T-helper 17 cell (primary cell): ENCODE results near the gene FOXK1. TPM values are rescaled to one million over a fixed set of nuclear protein-coding genes. Genes with fewer than 3 reads are reported as not detected.
"Not testable (repeated sequence)": the region's sequence is repeated elsewhere in the genome, so short reads cannot be mapped to it uniquely, and the experiment has no call there.

Experiments used
- ATAC-seq: fragments of 150-1000 bp; cut with Tn5 transposase; 2 replicates; pipeline ENCODE4 v1.10.0; 2021; ENCODE audit warnings: mild to moderate bottlenecking, moderate library complexity
- DNase-seq, 3 donors: peaks; one replicate each; pipeline versions ENCODE4 v3.0.0 to v3.0.0-alpha.2; 2020 to 2021
- H3K9me3 ChIP-seq: one replicate; pipeline ENCODE4 v1.7.0; 2013; ENCODE audit warnings: low read length, mild to moderate bottlenecking; ENCODE audit not compliant: control insufficient read depth, poor library complexity, severe bottlenecking
- H3K27ac Mint-ChIP-seq: one replicate; pipeline ENCODE4 v1.8.0; 2022; ENCODE audit warnings: mild to moderate bottlenecking, moderate library complexity, mixed read lengths
- H3K27me3 Mint-ChIP-seq: one replicate; pipeline ENCODE4 v1.8.0; 2022; ENCODE audit warnings: mixed read lengths
- H3K36me3 Mint-ChIP-seq: one replicate; pipeline ENCODE4 v1.8.0; 2022; ENCODE audit warnings: low read depth, mixed read lengths
- H3K4me1 Mint-ChIP-seq: one replicate; pipeline ENCODE4 v1.8.0; 2022; ENCODE audit warnings: mild to moderate bottlenecking, mixed read lengths
- H3K4me3 Mint-ChIP-seq: one replicate; pipeline ENCODE4 v1.8.0; 2022; ENCODE audit warnings: mild to moderate bottlenecking, moderate library complexity, mixed read lengths
- total RNA-seq, 4 donors: library from RNA in 2 of 4; stranded (reverse) in 2 of 4; gene quantifications; one replicate each; pipeline ENCODE4 v1.2.3 and lab custom pipeline; 2022 to 2026

Gene FOXK1
- total RNA-seq, 2 donors from 2014 or later = 59.8 to 60.9 TPM

DNA sequence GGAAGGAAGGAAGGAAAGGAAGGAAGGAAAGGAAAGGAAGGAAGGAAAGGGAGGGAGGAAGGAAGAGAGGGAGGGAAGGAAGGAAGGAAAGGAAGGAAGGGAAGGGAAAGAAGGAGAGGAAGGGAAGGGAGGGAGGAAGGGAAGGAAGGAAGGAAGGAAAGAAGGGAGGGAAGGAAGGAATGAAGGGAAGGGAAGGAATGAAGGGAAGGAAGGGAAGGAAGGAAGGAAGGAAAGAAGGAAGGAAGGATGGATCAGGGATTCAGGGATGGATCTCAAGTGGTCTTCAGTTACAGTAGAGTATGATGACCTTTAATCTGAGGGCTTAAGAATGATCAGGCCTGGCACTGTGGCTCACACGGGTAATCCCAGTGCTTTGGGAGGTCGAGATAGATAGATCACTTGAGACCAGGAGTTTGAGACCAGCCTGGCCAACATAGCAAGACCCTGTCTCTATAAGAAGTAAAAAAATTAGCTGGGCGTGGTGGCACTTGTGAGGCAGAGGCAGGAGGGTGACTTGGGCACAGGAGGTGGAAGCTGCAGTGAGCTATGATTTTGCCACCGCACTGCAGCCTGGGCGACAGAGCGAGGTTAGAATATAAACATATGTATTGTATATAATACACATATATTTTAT lies 760 bp upstream of the FOXK1 start:
- no peaks in the 10 kb centered on the region for H3K9me3 ChIP-seq
- ATAC-seq (no peak), DNase-seq (no peak)
- peak overlapping the region; percentile 90 for H3K4me3 Mint-ChIP-seq
- H3K36me3 Mint-ChIP-seq = peaks cover 3% of the 10 kb centered on the region
- peak overlapping the region; percentile 88 for H3K27ac Mint-ChIP-seq
- H3K27me3 Mint-ChIP-seq = no peaks in the 10 kb centered on the region
- H3K4me1 Mint-ChIP-seq = peaks cover 23% of the 10 kb centered on the region

DNA sequence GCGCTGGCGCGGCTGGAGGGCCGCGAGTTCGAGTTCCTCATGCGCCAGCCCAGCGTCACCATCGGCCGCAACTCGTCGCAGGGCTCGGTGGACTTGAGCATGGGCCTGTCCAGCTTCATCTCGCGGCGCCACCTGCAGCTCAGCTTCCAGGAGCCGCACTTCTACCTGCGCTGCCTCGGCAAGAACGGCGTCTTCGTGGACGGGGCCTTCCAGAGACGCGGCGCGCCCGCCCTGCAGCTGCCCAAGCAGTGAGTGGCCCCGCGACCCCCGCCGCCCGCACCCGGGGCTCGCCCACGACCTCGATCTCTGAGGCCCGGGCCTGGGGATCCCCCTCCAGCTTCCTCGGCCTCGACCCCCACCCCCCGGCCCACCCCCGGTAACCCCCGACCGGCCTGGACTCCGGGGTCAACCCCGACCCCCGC lies 537 bp downstream of the FOXK1 start:
- H3K4me1 Mint-ChIP-seq = peaks cover 27% of the 10 kb centered on the region
- H3K9me3 ChIP-seq = no peaks in the 10 kb centered on the region
- peak; percentile 22 for ATAC-seq
- no peaks in the 10 kb centered on the region for H3K27me3 Mint-ChIP-seq
- H3K27ac Mint-ChIP-seq = peak overlapping the region; percentile 99
- DNase-seq = peak in 2 of 3 donors; percentile 20 to 25
- peaks cover 3% of the 10 kb centered on the region for H3K36me3 Mint-ChIP-seq
- peak overlapping the region; percentile 99 for H3K4me3 Mint-ChIP-seq

DNA sequence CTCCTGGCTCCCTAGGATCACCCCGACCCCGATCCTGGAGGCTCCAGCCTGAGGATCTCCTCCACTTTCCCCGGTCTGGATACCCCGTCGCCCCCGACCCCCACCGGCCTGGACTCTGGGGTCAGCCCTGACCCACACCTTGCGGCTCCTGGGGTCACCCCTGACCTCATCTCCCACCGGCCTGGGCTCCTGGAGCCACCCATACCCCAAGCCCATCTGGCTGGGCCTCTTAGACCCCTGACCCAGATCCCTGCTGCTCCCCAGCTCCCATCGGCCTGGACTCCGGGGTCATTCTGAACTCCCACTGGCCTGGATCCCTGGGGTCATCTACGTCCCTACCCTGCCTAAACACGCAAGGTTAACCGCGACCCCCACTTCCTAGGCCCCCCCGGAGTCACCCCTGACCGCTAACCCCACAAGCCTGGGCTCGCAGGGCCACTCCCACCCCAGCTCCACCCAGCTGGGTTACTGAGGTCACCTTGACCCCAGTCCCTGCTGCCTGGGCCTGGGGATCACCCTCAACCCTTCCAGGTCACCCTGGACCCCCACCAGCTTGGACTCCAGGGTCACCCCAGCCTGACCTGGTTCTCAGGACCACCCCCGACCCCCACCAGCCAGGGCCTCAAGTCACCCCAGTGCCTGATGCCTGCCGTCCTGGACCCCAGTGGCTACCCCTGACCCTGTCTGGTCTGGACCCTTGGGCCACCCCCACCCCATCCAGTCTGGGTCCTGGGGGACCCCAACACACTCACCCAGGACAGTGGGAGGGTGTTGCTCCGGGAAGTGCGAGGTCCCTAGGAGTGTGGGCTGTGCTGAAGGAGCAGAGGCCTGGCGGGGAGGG lies 1.2 kb downstream of the FOXK1 start:
- H3K27ac Mint-ChIP-seq = peak overlapping the region; percentile 99
- H3K27me3 Mint-ChIP-seq = no peaks in the 10 kb centered on the region
- peaks cover 30% of the 10 kb centered on the region for H3K4me1 Mint-ChIP-seq
- ATAC-seq (no peak), DNase-seq (peak in 2 of 3 donors; percentile 9)
- peak overlapping the region; percentile 99 for H3K4me3 Mint-ChIP-seq
- peaks cover 6% of the 10 kb centered on the region for H3K36me3 Mint-ChIP-seq
- no peaks in the 10 kb centered on the region for H3K9me3 ChIP-seq

DNA sequence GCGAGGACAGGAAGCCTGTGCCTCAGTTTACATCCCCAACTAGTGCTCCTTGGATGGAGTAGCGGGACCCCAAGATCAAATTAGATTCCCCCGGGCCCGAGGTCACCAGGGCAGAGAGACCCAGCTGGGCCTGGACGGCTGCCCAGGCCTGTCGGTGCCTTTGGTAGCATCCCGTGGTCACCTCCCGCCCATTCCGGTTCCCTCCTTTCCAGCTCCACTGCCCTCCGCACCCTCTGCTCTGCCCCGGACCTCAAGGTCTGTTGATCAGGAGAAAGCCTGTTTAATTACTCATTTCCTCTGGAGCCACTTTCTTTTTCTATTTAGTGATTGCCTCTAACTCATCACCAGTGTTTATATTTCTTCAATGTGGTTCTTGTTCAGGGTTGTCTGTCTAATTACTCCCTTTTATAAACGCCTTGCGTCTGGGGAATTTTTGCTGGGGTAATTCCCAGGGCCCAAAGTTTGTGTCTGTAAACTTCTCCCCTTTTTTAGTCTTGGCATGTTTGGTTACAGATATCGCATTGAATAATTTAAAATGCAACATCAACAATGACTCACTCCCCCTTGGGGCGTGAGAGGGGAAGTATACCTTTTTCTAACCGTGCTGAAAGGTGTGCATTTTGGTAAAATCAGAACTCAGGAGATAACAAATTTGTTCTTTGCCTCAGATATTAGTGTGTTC lies 1.9 kb downstream of the FOXK1 start:
- DNase-seq (peak; percentile 17 to 29 (median 18)), ATAC-seq (peak; percentile 67)
- H3K27me3 Mint-ChIP-seq = no peaks in the 10 kb centered on the region
- H3K4me3 Mint-ChIP-seq = peak overlapping the region; percentile 99
- H3K27ac Mint-ChIP-seq = peak overlapping the region; percentile 99
- peaks cover 34% of the 10 kb centered on the region for H3K4me1 Mint-ChIP-seq
- H3K36me3 Mint-ChIP-seq = peaks cover 6% of the 10 kb centered on the region
- H3K9me3 ChIP-seq = no peaks in the 10 kb centered on the region

DNA sequence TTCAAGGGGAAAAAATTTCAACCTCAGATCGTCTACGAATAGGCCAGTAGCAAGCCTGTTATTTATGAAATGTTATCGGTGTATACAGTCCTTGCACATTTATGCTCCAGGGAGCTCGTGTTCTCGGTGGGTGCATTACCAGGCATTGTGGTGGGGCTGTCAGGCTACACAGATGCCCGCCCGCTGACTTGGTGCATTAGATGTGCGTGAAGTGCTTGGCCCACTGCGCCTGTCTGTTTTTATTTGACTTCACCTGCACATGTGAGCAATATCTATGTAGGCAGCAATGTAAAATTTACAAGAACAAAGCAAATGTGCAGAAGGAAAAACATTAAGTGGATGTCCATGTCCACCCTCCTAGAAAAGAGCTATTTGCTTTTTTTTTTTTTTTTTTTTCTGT lies 2.8 kb downstream of the FOXK1 start:
- H3K36me3 Mint-ChIP-seq = peaks cover 6% of the 10 kb centered on the region
- no peaks in the 10 kb centered on the region for H3K27me3 Mint-ChIP-seq
- no peak for DNase-seq
- H3K4me3 Mint-ChIP-seq = peak overlapping the region; percentile 99
- H3K9me3 ChIP-seq = no peaks in the 10 kb centered on the region
- peaks cover 42% of the 10 kb centered on the region for H3K4me1 Mint-ChIP-seq
- no peak for ATAC-seq
- H3K27ac Mint-ChIP-seq = peak overlapping the region; percentile 99

DNA sequence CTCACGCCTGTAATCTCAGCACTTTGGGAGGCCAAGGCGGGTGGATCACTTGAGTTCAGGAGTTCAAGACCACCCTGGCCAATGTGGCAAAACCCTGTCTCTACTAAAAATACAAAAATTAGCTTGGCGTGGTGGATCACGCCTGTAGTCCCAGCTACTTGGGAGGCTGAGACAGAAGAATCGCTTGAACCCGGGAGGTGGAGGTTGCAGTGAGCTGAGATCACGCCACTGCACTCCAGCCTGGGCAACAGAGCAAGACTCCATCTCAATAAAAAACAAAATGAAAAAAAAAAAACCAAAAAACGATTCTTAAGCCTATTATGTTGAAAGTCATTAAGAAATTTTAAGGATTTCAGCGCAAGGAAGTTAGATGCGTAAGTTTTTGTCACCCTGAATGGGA lies 3.6 kb downstream of the FOXK1 start:
- not testable (repeated sequence) for DNase-seq, H3K9me3 ChIP-seq, H3K27me3 Mint-ChIP-seq, ATAC-seq, H3K36me3 Mint-ChIP-seq
- H3K27ac Mint-ChIP-seq = peak overlapping the region; percentile 99
- peak overlapping the region; percentile 60 for H3K4me3 Mint-ChIP-seq
- H3K4me1 Mint-ChIP-seq = peaks cover 50% of the 10 kb centered on the region

DNA sequence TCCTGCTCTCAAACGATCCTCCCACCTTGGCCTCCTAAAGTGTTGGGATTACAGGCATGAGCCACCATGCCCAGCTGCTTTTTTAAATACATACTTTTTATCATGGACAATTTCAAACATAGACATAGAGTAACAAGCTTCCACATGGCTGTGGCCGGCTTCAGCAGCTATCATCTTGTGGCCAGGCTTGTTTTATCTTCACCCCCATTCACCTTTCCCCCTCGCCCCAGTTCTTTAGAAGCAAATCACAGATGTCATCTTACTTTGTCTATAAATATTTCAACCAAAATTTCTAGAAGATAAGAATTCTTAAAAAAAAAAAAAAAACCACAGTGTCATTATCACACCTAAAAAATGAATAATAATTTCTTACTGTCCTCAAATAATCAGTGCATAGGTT lies 5.9 kb downstream of the FOXK1 start:
- Mint-ChIP-seq H3K4me3 (peak overlapping the region; percentile 53), H3K27ac (peak overlapping the region; percentile 51), H3K4me1 (peaks cover 58% of the 10 kb centered on the region), H3K36me3 (peaks cover 6% of the 10 kb centered on the region), H3K27me3 (no peaks in the 10 kb centered on the region)
- no peak for DNase-seq
- no peak for ATAC-seq
- no peaks in the 10 kb centered on the region for H3K9me3 ChIP-seq

DNA sequence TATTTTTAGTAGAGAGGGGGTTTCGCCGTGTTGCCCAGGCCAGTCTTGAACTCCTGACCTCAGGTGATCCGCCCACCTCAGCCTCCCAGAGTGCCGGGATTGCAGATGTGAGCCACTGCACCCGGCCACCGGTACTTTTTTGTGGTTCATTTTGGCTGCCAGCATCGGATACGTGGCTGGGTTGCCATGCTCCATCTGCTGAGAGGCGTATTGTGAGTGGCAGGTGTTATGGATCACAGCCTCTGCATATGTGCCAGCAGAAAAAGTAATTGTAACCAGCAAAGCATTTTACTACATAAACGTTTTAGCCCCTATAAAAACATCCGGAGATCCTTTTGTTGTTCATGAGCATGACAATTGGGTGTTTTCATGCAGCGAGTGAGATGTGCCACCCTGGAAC lies 7.1 kb downstream of the FOXK1 start:
- H3K4me3 Mint-ChIP-seq = no peak overlapping the region
- ATAC-seq (no peak), DNase-seq (no peak)
- H3K27ac Mint-ChIP-seq = peak overlapping the region; percentile 90
- peaks cover 2% of the 10 kb centered on the region for H3K36me3 Mint-ChIP-seq
- H3K27me3 Mint-ChIP-seq = no peaks in the 10 kb centered on the region
- H3K9me3 ChIP-seq = no peaks in the 10 kb centered on the region
- peaks cover 57% of the 10 kb centered on the region for H3K4me1 Mint-ChIP-seq

DNA sequence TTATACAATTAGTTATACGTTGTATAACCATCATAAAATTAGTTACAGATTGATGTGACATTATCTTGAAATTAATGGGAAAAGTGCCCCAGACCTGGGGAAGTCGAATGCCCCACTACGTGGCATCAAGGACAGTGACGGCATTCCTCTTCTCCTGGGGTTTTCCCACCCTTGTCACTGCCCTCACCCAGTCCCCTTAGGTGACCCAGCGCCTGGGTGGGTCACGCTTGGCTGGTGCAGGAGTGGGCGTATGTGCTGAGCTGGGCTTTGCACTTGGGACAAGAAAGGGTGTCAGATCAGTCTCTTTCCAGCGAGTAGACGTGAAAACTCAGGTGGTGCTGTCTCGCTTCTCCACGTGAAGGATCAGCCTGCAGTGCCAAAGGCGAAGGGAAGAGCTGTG lies 7.6 kb downstream of the FOXK1 start:
- Mint-ChIP-seq H3K27me3 (no peaks in the 10 kb centered on the region), H3K4me1 (peaks cover 54% of the 10 kb centered on the region), H3K27ac (peak overlapping the region; percentile 90), H3K4me3 (no peak overlapping the region), H3K36me3 (peaks cover 2% of the 10 kb centered on the region)
- H3K9me3 ChIP-seq = no peaks in the 10 kb centered on the region
- DNase-seq (no peak), ATAC-seq (no peak)

DNA sequence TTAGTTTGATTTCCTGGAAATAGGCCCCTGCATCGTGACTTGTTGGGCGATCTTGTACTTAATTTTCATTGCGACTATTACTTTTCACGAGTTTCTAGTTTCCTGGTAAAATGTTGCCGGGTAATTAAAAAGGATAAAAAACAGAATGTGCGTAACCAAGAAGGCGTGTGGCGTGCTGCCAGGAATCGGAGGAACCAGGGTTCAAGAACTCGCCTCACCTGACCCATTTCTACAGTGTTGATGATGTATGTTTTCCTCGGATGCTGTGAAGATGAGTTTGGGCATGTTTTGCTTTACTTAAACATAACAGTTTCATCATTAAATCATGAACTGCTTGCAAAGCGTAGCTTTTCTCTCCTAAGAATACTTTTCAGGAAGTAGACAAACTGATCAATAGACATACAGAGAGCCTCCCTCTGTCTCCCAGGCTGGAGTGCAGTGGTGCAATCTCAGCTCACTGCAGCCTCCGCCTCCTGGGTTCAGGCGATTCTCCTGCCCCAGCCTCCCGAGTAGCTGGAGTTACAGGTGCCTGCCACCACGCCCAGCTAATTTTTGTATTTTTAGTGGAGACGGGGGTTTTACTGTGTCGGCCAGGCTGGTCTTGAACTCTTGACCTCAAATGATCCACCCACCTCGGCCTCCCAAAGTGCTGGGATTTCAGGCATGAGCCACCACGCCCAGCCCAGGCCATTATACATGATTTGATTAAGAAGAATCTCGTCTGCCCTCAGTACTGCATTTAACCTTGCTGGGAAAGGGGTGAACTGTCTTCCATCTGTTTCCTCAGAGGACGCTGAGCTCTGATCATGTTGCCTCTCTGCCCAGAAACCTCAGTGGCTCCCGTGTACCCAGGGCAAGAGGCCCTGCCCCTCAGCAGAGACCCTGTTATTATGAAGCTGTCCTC lies 9.1 kb downstream of the FOXK1 start:
- Mint-ChIP-seq H3K4me3 (peak overlapping the region; percentile 2), H3K4me1 (peaks cover 57% of the 10 kb centered on the region)
- ATAC-seq = no peak

DNA sequence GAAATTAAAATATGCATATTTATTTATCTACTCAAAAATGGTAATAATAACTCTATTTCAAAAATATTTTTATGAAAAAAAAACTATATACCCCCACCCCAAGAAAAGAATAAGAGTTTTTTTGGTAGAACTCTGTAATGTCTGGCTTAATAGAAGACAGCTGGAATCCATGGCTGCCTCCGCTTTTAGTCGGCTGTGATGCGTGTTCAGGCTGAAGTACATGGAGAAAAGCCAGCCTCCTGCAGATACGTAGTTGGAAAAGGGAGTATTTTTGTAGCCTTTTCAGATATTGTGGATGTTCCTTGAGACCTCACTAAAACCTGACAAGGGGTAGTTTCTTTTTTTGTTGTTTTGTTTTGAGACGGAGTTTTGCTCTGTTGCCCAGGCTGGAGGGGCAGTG lies 10.0 kb downstream of the FOXK1 start:
- no peaks in the 10 kb centered on the region for H3K9me3 ChIP-seq
- ATAC-seq (no peak), DNase-seq (no peak)
- Mint-ChIP-seq H3K4me1 (peaks cover 63% of the 10 kb centered on the region), H3K27me3 (no peaks in the 10 kb centered on the region), H3K27ac (peak overlapping the region; percentile 21), H3K4me3 (no peak overlapping the region), H3K36me3 (peaks cover 2% of the 10 kb centered on the region)

More for the DNA sequence above, 9.1 kb downstream of the FOXK1 start:
- H3K9me3 ChIP-seq = no peaks in the 10 kb centered on the region
- peaks cover 2% of the 10 kb centered on the region for H3K36me3 Mint-ChIP-seq
- no peaks in the 10 kb centered on the region for H3K27me3 Mint-ChIP-seq
- H3K27ac Mint-ChIP-seq = peak overlapping the region; percentile 21
- DNase-seq = no peak

DNA sequence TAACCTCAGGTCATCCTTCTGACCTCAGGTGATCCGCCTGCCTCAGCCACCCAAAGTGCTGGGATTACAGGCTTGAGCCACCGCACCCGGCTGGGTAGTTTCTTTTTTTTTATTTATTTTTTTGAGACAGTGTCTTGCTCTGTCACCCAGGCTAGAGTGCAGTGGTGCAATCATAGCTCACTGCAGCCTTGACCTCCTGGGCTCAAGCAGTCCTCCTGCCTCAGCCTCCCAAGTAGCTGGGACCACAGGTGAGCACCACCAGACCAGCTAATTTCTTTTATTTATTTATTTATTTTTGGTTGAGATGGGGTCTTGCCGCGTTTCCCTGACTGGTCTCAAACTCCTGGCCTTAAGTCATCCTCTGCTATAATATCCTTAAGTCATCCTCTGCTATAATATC lies 10.5 kb downstream of the FOXK1 start:
- H3K27ac Mint-ChIP-seq, ATAC-seq, H3K27me3 Mint-ChIP-seq, H3K36me3 Mint-ChIP-seq, H3K9me3 ChIP-seq, DNase-seq, H3K4me3 Mint-ChIP-seq: not testable (repeated sequence)
- H3K4me1 Mint-ChIP-seq = peaks cover 62% of the 10 kb centered on the region
